T-helper 22 cell (primary cell): ENCODE measurements around the gene SMIM31.

Experiments
- DNase-seq: peaks from one replicate; pipeline ENCODE4 v3.0.0-alpha.2; 2020; ENCODE audit warnings: low read depth

Gene SMIM31

GRCh38 chr4:164789047-164789446 is 35.1 kb downstream of the SMIM31 start:
- no peak for DNase-seq

GRCh38 chr4:164790249-164790648 is 36.3 kb downstream of the SMIM31 start:
- no peak for DNase-seq

- DNase-seq, result no peak
Measured at GRCh38 chr4:164799410-164799809, 45.5 kb downstream of the SMIM31 start.

GRCh38 chr4:164800786-164801185 is 46.9 kb downstream of the SMIM31 start:
- DNase-seq, result no peak

- DNase-seq, result no peak
Measured at GRCh38 chr4:164802301-164802901, 48.5 kb downstream of the SMIM31 start.

GRCh38 chr4:164803702-164804101 is 49.8 kb downstream of the SMIM31 start:
- DNase-seq, result no peak

GRCh38 chr4:164807611-164808010 is 53.7 kb downstream of the SMIM31 start:
- no peak for DNase-seq

GRCh38 chr4:164813554-164813953 is 59.6 kb downstream of the SMIM31 start:
- no peak for DNase-seq

- DNase-seq, result no peak
Measured at GRCh38 chr4:164815711-164816110, 61.8 kb downstream of the SMIM31 start.

- DNase-seq, result no peak
Measured at GRCh38 chr4:164819366-164819765, 65.4 kb downstream of the SMIM31 start.

- DNase-seq, result no peak
Measured at GRCh38 chr4:164821711-164822110, 67.8 kb downstream of the SMIM31 start.

GRCh38 chr4:164824581-164824980 is 70.7 kb downstream of the SMIM31 start:
- no peak for DNase-seq

- no peak for DNase-seq
Measured at GRCh38 chr4:164828955-164829354, 75.0 kb downstream of the SMIM31 start.

- DNase-seq, result no peak
Measured at GRCh38 chr4:164846566-164846965, 92.6 kb downstream of the SMIM31 start.

- no peak for DNase-seq
Measured at GRCh38 chr4:164847016-164847415, 93.1 kb downstream of the SMIM31 start.

- no peak for DNase-seq
Measured at GRCh38 chr4:164847967-164848649, 94.2 kb downstream of the SMIM31 start.
